COLO829 (cell line): Measurements from ENCODE around the gene WDFY2.

Source experiments
- DNase-seq: peaks from one replicate; pipeline ENCODE4 v3.0.0; 2012; ENCODE audit warnings: low spot score

The WDFY2 gene

GRCh38 chr13:51770681-51771417, 186.6 kb downstream of the WDFY2 start:
- no peak for DNase-seq

- no peak for DNase-seq
Observed at GRCh38 chr13:51771418-51772104, 187.3 kb downstream of the WDFY2 start.

- no peak for DNase-seq
Observed at GRCh38 chr13:51772105-51772455, 187.8 kb downstream of the WDFY2 start.

GRCh38 chr13:51772781-51773180, 188.5 kb downstream of the WDFY2 start:
- DNase-seq: no peak

- no peak for DNase-seq
Observed at GRCh38 chr13:51773515-51773914, 189.3 kb downstream of the WDFY2 start.

- DNase-seq: no peak
Observed at GRCh38 chr13:51776179-51776578, 191.9 kb downstream of the WDFY2 start.

- DNase-seq: no peak
Observed at GRCh38 chr13:51777921-51778320, 193.7 kb downstream of the WDFY2 start.

- no peak for DNase-seq
Observed at GRCh38 chr13:51778392-51778791, 194.1 kb downstream of the WDFY2 start.

- DNase-seq: peak; percentile 56
Observed at GRCh38 chr13:51780099-51780498, 195.8 kb downstream of the WDFY2 start.

- no peak for DNase-seq
Observed at GRCh38 chr13:51781246-51782022, 197.2 kb downstream of the WDFY2 start.

- no peak for DNase-seq
Observed at GRCh38 chr13:51782026-51782710, 197.9 kb downstream of the WDFY2 start.

GRCh38 chr13:51783428-51784094, 199.3 kb downstream of the WDFY2 start:
- no peak for DNase-seq

- DNase-seq: no peak
Observed at GRCh38 chr13:51784097-51784496, 199.8 kb downstream of the WDFY2 start.

- no peak for DNase-seq
Observed at GRCh38 chr13:51785712-51786424, 201.6 kb downstream of the WDFY2 start.

- DNase-seq: no peak
Observed at GRCh38 chr13:51786425-51787265, 202.4 kb downstream of the WDFY2 start.

- no peak for DNase-seq
Observed at GRCh38 chr13:51793570-51794271, 209.5 kb downstream of the WDFY2 start.

- DNase-seq: no peak
Observed at GRCh38 chr13:51794964-51795363, 210.7 kb downstream of the WDFY2 start.

- DNase-seq: no peak
Observed at GRCh38 chr13:51795419-51795818, 211.2 kb downstream of the WDFY2 start.

GRCh38 chr13:51796546-51796945, 212.3 kb downstream of the WDFY2 start:
- no peak for DNase-seq
